Ovary (tissue), 3 donors: ENCODE results near the gene EIF2B2.

Experiments used
- EP300 ChIP-seq: sonication (generic); formaldehyde crosslinking; IDR thresholded peaks from one replicate; pipeline ENCODE4 v1.6.1; 2017; ENCODE audit warnings: antibody characterized with exemption
- POLR2A ChIP-seq: fragments of 450-650 bp; IDR thresholded peaks from one replicate; pipeline ENCODE4 v1.6.1; 2017; ENCODE audit warnings: antibody characterized with exemption, mild to moderate bottlenecking, moderate library complexity
- TF ChIP-seq, protein P1 (sequence below), 3 donors: fragments of 450-650 bp in 2 of 3; fragments of 200-600 bp in 1 of 3; IDR thresholded peaks; one replicate each; pipeline versions ENCODE4 v1.5.1 to v1.8.0; 2016 to 2022; ENCODE audit warnings: antibody characterized with exemption in 3 of 3, mild to moderate bottlenecking in 1 of 3
- donor health status: DM: no; HTN: no; CAD: no.

DNA sequence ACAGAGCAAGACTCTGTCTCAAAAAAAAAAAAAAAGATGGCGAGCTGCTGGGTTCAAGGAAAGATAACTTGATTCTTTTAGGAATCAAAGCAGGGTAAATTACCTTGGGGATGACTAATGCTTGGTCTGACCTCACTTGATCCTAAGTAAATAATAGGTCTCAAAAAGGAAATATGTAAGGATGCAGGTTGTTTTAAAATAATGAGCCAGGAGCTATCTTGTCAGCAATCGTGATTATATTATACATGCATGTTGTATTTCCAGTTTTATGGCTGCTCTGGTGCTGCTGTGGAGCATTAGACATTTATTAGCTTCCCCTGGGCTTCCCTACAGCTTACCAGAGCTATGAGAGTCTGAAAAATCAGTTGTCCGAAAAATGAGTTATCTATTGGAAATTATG is 2.6 kb downstream of the EIF2B2 start:
- TF ChIP-seq POLR2A = no peak
- TF ChIP-seq, protein P1, sequence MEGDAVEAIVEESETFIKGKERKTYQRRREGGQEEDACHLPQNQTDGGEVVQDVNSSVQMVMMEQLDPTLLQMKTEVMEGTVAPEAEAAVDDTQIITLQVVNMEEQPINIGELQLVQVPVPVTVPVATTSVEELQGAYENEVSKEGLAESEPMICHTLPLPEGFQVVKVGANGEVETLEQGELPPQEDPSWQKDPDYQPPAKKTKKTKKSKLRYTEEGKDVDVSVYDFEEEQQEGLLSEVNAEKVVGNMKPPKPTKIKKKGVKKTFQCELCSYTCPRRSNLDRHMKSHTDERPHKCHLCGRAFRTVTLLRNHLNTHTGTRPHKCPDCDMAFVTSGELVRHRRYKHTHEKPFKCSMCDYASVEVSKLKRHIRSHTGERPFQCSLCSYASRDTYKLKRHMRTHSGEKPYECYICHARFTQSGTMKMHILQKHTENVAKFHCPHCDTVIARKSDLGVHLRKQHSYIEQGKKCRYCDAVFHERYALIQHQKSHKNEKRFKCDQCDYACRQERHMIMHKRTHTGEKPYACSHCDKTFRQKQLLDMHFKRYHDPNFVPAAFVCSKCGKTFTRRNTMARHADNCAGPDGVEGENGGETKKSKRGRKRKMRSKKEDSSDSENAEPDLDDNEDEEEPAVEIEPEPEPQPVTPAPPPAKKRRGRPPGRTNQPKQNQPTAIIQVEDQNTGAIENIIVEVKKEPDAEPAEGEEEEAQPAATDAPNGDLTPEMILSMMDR (IDR thresholded peaks at IDR 0.05) = no peak
- TF ChIP-seq EP300 = no peak
